H9 (cell line): ENCODE data around the gene LLGL2. TPM values are rescaled to one million over a fixed set of nuclear protein-coding genes. Genes with fewer than 3 reads are reported as not detected.

Experiments used
- DNase-seq: peaks from one replicate; pipeline ENCODE4 v3.0.0-alpha.2; 2017
- H2AFZ ChIP-seq: one replicate; pipeline ENCODE4 v1.6.1; 2013; ENCODE audit warnings: mild to moderate bottlenecking, low read length, control low read depth, moderate library complexity
- H2AK5ac ChIP-seq: 2 replicates; pipeline ENCODE4 v1.6.1; 2013; ENCODE audit warnings: low read length, control low read depth, mixed read lengths; ENCODE audit not compliant: insufficient read length
- H2BK120ac ChIP-seq: one replicate; pipeline ENCODE4 v1.6.1; 2013; ENCODE audit warnings: low read depth, mild to moderate bottlenecking, low read length, control low read depth, inconsistent platforms; ENCODE audit not compliant: poor library complexity, severe bottlenecking
- H2BK12ac ChIP-seq: 2 replicates; pipeline ENCODE4 v1.6.1; 2013; ENCODE audit warnings: low read length, control low read depth, mixed read lengths, low read depth; ENCODE audit not compliant: insufficient read length
- H2BK15ac ChIP-seq: 2 replicates; pipeline ENCODE4 v1.6.1; 2013; ENCODE audit warnings: low read depth, low read length, control low read depth
- H2BK20ac ChIP-seq: one replicate; pipeline ENCODE4 v1.6.1; 2013; ENCODE audit warnings: low read depth, mild to moderate bottlenecking, low read length, control low read depth, inconsistent platforms; ENCODE audit not compliant: poor library complexity, severe bottlenecking
- H2BK5ac ChIP-seq: 2 replicates; pipeline ENCODE4 v1.6.1; 2013; ENCODE audit warnings: low read length, control low read depth, mixed read lengths; ENCODE audit not compliant: insufficient read length
- H3K14ac ChIP-seq: 2 replicates; pipeline ENCODE4 v1.6.1; 2013; ENCODE audit warnings: low read length, control low read depth; ENCODE audit not compliant: insufficient read depth
- H3K18ac ChIP-seq: 2 replicates; pipeline ENCODE4 v1.6.1; 2013; ENCODE audit warnings: low read depth, mild to moderate bottlenecking, mixed read lengths, low read length, control low read depth; ENCODE audit not compliant: insufficient read length
- H3K23ac ChIP-seq: 2 replicates; pipeline ENCODE4 v1.6.1; 2013; ENCODE audit warnings: low read length, control low read depth, mixed read lengths, low read depth; ENCODE audit not compliant: insufficient read length
- H3K23me2 ChIP-seq: 2 replicates; pipeline ENCODE4 v1.6.1; 2013; ENCODE audit warnings: low read depth, mild to moderate bottlenecking, mixed read lengths, low read length, control low read depth; ENCODE audit not compliant: insufficient read length, poor library complexity, severe bottlenecking
- H3K27ac ChIP-seq: 2 replicates; pipeline ENCODE4 v1.5.1; 2013; ENCODE audit warnings: low read length, control low read depth, mixed read lengths, low read depth; ENCODE audit not compliant: insufficient read length
- H3K27me3 ChIP-seq: 2 replicates; pipeline ENCODE4 v1.6.1; 2013; ENCODE audit warnings: low read length, control low read depth, inconsistent platforms; ENCODE audit not compliant: insufficient read depth
- H3K4ac ChIP-seq: 2 replicates; pipeline ENCODE4 v1.6.1; 2013; ENCODE audit warnings: low read depth, mild to moderate bottlenecking, control low read depth, inconsistent platforms, low read length, moderate library complexity
- H3K4me1 ChIP-seq: 2 replicates; pipeline ENCODE4 v1.6.1; 2013; ENCODE audit warnings: low read length, control low read depth, inconsistent platforms; ENCODE audit not compliant: insufficient read depth
- H3K4me2 ChIP-seq: 2 replicates; pipeline ENCODE4 v1.6.1; 2013; ENCODE audit warnings: low read length, control low read depth, mixed read lengths; ENCODE audit not compliant: insufficient read length, insufficient read depth
- H3K56ac ChIP-seq: 2 replicates; pipeline ENCODE4 v1.6.1; 2013; ENCODE audit warnings: low read depth, mild to moderate bottlenecking, mixed read lengths, low read length, control low read depth; ENCODE audit not compliant: insufficient read length
- H3K79me1 ChIP-seq: 2 replicates; pipeline ENCODE4 v1.6.1; 2013; ENCODE audit warnings: low read depth, mild to moderate bottlenecking, moderate library complexity, low read length, control low read depth, inconsistent platforms; ENCODE audit not compliant: insufficient read depth, poor library complexity, severe bottlenecking
- H3K79me2 ChIP-seq: 2 replicates; pipeline ENCODE4 v1.6.1; 2013; ENCODE audit warnings: low read length, control low read depth, inconsistent platforms; ENCODE audit not compliant: insufficient read depth
- H3K9ac ChIP-seq: 2 replicates; pipeline ENCODE4 v1.6.1; 2013; ENCODE audit warnings: low read length, control low read depth, mixed read lengths; ENCODE audit not compliant: insufficient read length; ENCODE audit errors: extremely low read depth
- H3K9me3 ChIP-seq: one replicate; pipeline ENCODE4 v1.6.1; 2013; ENCODE audit warnings: low read depth, low read length, inconsistent platforms; ENCODE audit not compliant: control insufficient read depth
- H3T11ph ChIP-seq: one replicate; pipeline ENCODE4 v1.6.1; 2013; ENCODE audit warnings: mild to moderate bottlenecking, low read length, control low read depth, inconsistent platforms
- H4K20me1 ChIP-seq: one replicate; pipeline ENCODE4 v1.6.1; 2013; ENCODE audit not compliant: control insufficient read depth, insufficient read length, insufficient read depth
- H4K5ac ChIP-seq: 2 replicates; pipeline ENCODE4 v1.6.1; 2013; ENCODE audit warnings: low read depth, mild to moderate bottlenecking, mixed read lengths, low read length, control low read depth; ENCODE audit not compliant: insufficient read length
- H4K8ac ChIP-seq: replicated peaks from 2 replicates; pipeline ENCODE4 v1.6.1; 2013; ENCODE audit warnings: low read length, control low read depth, mixed read lengths, low read depth; ENCODE audit not compliant: insufficient read length
- H4K91ac ChIP-seq: 2 replicates; pipeline ENCODE4 v1.6.1; 2013; ENCODE audit warnings: low read depth, mild to moderate bottlenecking, moderate library complexity, mixed read lengths, low read length, control low read depth; ENCODE audit not compliant: insufficient read length
- H3K27ac Mint-ChIP-seq, 3 experiments: 2 replicates in 2 of 3; 3 replicates in 1 of 3; pipeline ENCODE4 v1.8.0; 2020 to 2021; ENCODE audit warnings: mixed read lengths in 3 of 3, mild to moderate bottlenecking in 1 of 3, moderate library complexity in 1 of 3
- H3K27me3 Mint-ChIP-seq: 2 replicates; pipeline ENCODE4 v1.8.0; 2021; ENCODE audit warnings: low read depth, mild to moderate bottlenecking, moderate library complexity, mixed read lengths
- H3K36me3 Mint-ChIP-seq, 3 experiments: 2 replicates in 2 of 3; 3 replicates in 1 of 3; pipeline ENCODE4 v1.8.0; 2020 to 2021; ENCODE audit warnings: low read depth in 3 of 3, mixed read lengths in 3 of 3; ENCODE audit not compliant: insufficient read depth in 1 of 3
- H3K4me1 Mint-ChIP-seq, 2 experiments: 2 replicates each; pipeline ENCODE4 v1.8.0; 2020; ENCODE audit warnings: mixed read lengths in 2 of 2
- H3K4me3 Mint-ChIP-seq, 2 experiments: 2 replicates in 1 of 2; 3 replicates in 1 of 2; pipeline ENCODE4 v1.8.0; 2020 to 2021; ENCODE audit warnings: mild to moderate bottlenecking in 2 of 2, mixed read lengths in 2 of 2, moderate library complexity in 1 of 2
- H3K9me3 Mint-ChIP-seq, 2 experiments: 2 replicates in 1 of 2; 3 replicates in 1 of 2; pipeline ENCODE4 v1.8.0; 2020; ENCODE audit warnings: mild to moderate bottlenecking in 2 of 2, mixed read lengths in 2 of 2, moderate library complexity in 1 of 2
- WGBS: extraction: QIAGEN DNeasy Blood & Tissue Kit; methylation state at CpG from one replicate; pipeline ENCODE4 v1.1.7; 2013; ENCODE audit warnings: missing lambda C conversion rate, low lambda C conversion rate, mixed read lengths; ENCODE audit not compliant: insufficient read length; ENCODE audit errors: extremely low coverage; 5-methylcytosine and 5-hydroxymethylcytosine counted together
- total RNA-seq: library from RNA; stranded (reverse); gene quantifications from 2 replicates; pipeline ENCODE4 v1.2.1, GENCODE V29; 2021
- TF ChIP-seq, protein P1 (sequence below): fragments of 200-600 bp; sonication (generic); conservative IDR thresholded peaks from 3 replicates; pipeline ENCODE4 v1.8.0; 2021; ENCODE audit warnings: antibody characterized with exemption, mild to moderate bottlenecking

Gene LLGL2
- total RNA-seq, 1 experiment from 2014 or later, result 90.4 TPM

DNA sequence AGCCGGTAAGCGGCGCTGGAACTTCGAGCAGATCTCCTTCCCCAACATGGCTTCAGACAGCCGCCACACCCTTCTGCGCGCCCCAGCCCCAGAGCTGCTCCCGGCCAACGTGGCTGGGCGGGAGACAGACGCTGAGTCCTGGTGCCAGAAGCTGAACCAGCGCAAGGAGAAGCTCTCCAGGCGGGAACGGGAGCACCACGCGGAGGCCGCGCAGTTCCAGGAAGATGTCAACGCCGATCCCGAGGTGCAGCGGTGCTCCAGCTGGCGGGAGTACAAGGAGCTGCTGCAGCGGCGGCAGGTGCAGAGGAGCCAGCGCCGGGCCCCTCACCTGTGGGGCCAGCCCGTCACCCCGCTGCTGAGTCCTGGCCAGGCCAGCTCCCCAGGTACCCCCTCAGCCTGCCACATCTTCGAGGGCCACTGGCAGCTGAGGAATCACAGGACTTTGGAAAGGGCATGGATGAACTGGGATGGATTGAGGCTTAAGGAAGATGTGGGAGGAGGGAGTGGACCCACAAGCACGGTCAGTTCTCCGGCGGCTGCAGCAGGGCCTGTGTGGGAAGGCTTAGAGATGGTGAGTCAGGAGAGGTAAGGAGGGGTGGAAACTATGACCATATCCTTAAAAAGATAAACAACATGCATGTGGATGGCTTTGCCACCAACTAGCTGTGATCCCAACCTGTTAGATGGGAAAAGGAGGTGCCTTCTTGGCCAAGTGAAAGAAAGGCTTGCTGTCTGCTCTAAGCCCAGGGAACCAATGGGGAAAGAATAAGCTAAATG lies 3.4 kb upstream of the LLGL2 start:
- no peak overlapping the region for H4K91ac ChIP-seq
- Mint-ChIP-seq H3K36me3 (peaks cover 12 to 56% (median 53%) of the 10 kb centered on the region in 3 experiments; a peak in 6 of 7 replicates), H3K4me1 (peaks cover 26 to 29% of the 10 kb centered on the region in 2 experiments), H3K4me3 (peak overlapping the region in 1 of 2 experiments; percentile 20; a peak in 1 of 5 replicates), H3K27me3 (peaks cover 2% of the 10 kb centered on the region), H3K9me3 (no peaks in the 10 kb centered on the region), H3K27ac (peak overlapping the region in 1 of 3 experiments; percentile 13; a peak in 2 of 7 replicates)
- H2AK5ac ChIP-seq, result no peak overlapping the region
- H3K14ac ChIP-seq, result no peak overlapping the region
- H3K23ac ChIP-seq, result no peak overlapping the region
- H3K4me2 ChIP-seq, result no peak overlapping the region
- no peak overlapping the region for H4K5ac ChIP-seq
- DNase-seq, result no peak
- TF ChIP-seq, protein P1, sequence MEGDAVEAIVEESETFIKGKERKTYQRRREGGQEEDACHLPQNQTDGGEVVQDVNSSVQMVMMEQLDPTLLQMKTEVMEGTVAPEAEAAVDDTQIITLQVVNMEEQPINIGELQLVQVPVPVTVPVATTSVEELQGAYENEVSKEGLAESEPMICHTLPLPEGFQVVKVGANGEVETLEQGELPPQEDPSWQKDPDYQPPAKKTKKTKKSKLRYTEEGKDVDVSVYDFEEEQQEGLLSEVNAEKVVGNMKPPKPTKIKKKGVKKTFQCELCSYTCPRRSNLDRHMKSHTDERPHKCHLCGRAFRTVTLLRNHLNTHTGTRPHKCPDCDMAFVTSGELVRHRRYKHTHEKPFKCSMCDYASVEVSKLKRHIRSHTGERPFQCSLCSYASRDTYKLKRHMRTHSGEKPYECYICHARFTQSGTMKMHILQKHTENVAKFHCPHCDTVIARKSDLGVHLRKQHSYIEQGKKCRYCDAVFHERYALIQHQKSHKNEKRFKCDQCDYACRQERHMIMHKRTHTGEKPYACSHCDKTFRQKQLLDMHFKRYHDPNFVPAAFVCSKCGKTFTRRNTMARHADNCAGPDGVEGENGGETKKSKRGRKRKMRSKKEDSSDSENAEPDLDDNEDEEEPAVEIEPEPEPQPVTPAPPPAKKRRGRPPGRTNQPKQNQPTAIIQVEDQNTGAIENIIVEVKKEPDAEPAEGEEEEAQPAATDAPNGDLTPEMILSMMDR, result no peak
- no peak overlapping the region for H2BK20ac ChIP-seq
- H2BK12ac ChIP-seq, result no peak overlapping the region
- H3K27ac ChIP-seq, result no peak overlapping the region
- no peak overlapping the region for H3K56ac ChIP-seq
- H2BK5ac ChIP-seq, result no peak overlapping the region
- no peaks in the 10 kb centered on the region for H3K27me3 ChIP-seq
- H2AFZ ChIP-seq, result no peak overlapping the region
- no peak overlapping the region for H2BK120ac ChIP-seq
- H3K4ac ChIP-seq, result no peak overlapping the region
- H2BK15ac ChIP-seq, result no peak overlapping the region
- no CpG with 5 or more reads among the region's 33 CpGs for WGBS
- H4K8ac ChIP-seq, result no peak overlapping the region
- H3T11ph ChIP-seq, result no peak overlapping the region
- no peak overlapping the region for H3K18ac ChIP-seq
- H3K9ac ChIP-seq, result no peak overlapping the region
- peaks cover 16% of the 10 kb centered on the region for H3K23me2 ChIP-seq
- H3K4me1 ChIP-seq, result no peaks in the 10 kb centered on the region; the same call in 1 of the 2 replicates
- H3K79me2 ChIP-seq, result no peaks in the 10 kb centered on the region
- H3K79me1 ChIP-seq, result no peaks in the 10 kb centered on the region
- H3K9me3 ChIP-seq, result no peaks in the 10 kb centered on the region
- no peaks in the 10 kb centered on the region for H4K20me1 ChIP-seq
